ENCODE data around the gene HTR5A. TPM values are rescaled to one million over a fixed set of nuclear protein-coding genes. Genes with fewer than 3 reads are reported as not detected.

HTR5A gene
- total and polyA plus RNA-seq, 2 of the 13 experiments (the other 11 are each of a cell fraction or from before 2014, with no cell fraction given), result not detected

- TF ChIP-seq POGK (CRISPR knock-in tag; conservative IDR thresholded peaks at IDR 0.05), result no peak
- TF ChIP-seq ZNF136 (CRISPR knock-in tag; IDR thresholded peaks at IDR 0.05; ENCODE audit: low read depth), result no peak
- no peak for TF ChIP-seq ATF3 (CRISPR knock-in tag; IDR thresholded peaks at IDR 0.05)
- TF ChIP-seq, protein P1, sequence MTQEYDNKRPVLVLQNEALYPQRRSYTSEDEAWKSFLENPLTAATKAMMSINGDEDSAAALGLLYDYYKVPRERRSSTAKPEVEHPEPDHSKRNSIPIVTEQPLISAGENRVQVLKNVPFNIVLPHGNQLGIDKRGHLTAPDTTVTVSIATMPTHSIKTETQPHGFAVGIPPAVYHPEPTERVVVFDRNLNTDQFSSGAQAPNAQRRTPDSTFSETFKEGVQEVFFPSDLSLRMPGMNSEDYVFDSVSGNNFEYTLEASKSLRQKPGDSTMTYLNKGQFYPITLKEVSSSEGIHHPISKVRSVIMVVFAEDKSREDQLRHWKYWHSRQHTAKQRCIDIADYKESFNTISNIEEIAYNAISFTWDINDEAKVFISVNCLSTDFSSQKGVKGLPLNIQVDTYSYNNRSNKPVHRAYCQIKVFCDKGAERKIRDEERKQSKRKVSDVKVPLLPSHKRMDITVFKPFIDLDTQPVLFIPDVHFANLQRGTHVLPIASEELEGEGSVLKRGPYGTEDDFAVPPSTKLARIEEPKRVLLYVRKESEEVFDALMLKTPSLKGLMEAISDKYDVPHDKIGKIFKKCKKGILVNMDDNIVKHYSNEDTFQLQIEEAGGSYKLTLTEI (CRISPR knock-in tag; conservative IDR thresholded peaks at IDR 0.05), result no peak
Measured at GRCh38 chr7:155051355-155051754, 18.8 kb upstream of the HTR5A start (continued).

DNA sequence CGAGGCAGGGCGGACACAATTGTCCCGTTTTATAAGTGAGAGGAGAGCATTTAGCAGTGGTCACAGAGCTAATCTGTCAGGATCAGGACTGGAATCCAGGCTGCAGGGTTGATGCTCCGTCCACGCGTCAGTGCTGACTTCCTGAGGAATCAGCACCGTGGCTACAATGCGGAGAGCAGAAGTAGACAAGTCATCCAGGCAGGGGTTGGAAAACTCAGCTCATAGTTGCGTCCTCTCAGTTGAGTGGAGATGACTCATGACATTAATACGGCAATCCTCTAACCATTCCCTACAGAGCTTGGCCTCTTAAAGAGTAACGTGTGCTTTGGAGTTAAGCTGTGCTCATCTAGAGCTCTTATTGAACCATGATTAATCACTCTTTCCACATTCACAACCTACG is 17.1 kb upstream of the HTR5A start:
- 20% methylated on average over 9 of the region's 12 CpGs for WGBS (ENCODE audit: low lambda C conversion rate)
- DNase-seq (ENCODE audit: low spot score), result no peak
- CTCF ChIA-PET (ENCODE audit: low intra/inter-chr PET ratio, low total read pairs), result no interaction called here
- Histone ChIP-seq H2AFZ (ENCODE audit: low read length) (no peak overlapping the region), H3K4me2 (ENCODE audit: low read depth, low read length) (no peak overlapping the region), H3K4me3 (replicated peaks in 1 of 3; ENCODE audit: insufficient read depth in 1 of 3, low read depth in 2 of 3, low read length in 3 of 3) (no peak overlapping the region), H3K9me3 (ENCODE audit: low read length) (no peaks in the 10 kb centered on the region), H3K9ac (ENCODE audit: insufficient read depth, low read depth, low read length) (no peak overlapping the region), H4K20me1 (ENCODE audit: insufficient read depth, low read length) (no peaks in the 10 kb centered on the region), H3K4me1 (ENCODE audit: insufficient read depth, low read length) (no peaks in the 10 kb centered on the region), H3K27me3 (ENCODE audit: control insufficient read depth in 1 of 2, insufficient read depth in 2 of 2, low read length in 2 of 2) (peaks cover 0 to 12% of the 10 kb centered on the region in 2 experiments; a peak in 1 of 5 replicates), H3K36me3 (replicated peaks in 1 of 2; ENCODE audit: control insufficient read depth in 1 of 2, insufficient read depth in 2 of 2, low read length in 2 of 2) (no peaks in the 10 kb centered on the region), H3K79me2 (ENCODE audit: insufficient read depth, low read length) (no peaks in the 10 kb centered on the region), H3K27ac (ENCODE audit: extremely low read length, insufficient read depth, low read length) (no peak overlapping the region)
- ATAC-seq, result no peak
- TF ChIP-seq GPN1 (CRISPR knock-in tag; IDR thresholded peaks at IDR 0.05; ENCODE audit: borderline replicate concordance), result no peak
- TF ChIP-seq ZNF432 (CRISPR knock-in tag; IDR thresholded peaks at IDR 0.05; ENCODE audit: borderline replicate concordance), result no peak
- no peak for TF ChIP-seq FOSL2 (CRISPR knock-in tag; IDR thresholded peaks at IDR 0.05)
- FAIRE-seq, result no peak
- intact Hi-C loops (cut with micrococcal nuclease; ENCODE audit: unreplicated experiment), result no loop called here
- POLR2A ChIA-PET, result no interaction called here
- in situ Hi-C loops (cut with HindIII; ENCODE audit: extremely low pct_ligation_motif_present, low pct_unique_long_range_greater_than_20kb), result no loop called here
- no TSS peak for BruUV-seq (replicated peaks)
